K562 (cell line): ENCODE data around the gene UFC1. TPM values are rescaled to one million over a fixed set of nuclear protein-coding genes. Genes with fewer than 3 reads are reported as not detected.

Experiments
- ATAC-seq: fragments of 200-7000 bp; cut with Tn5 transposase; 3 replicates; pipeline ENCODE4 v1.9.1; 2020; ENCODE audit warnings: moderate library complexity
- BruUV-seq: library from RNA; stranded (reverse); fragments of 400-500 nt; replicated peaks from 2 replicates; lab custom pipeline; 2021; lab: Mats Ljungman, UMichigan
- CTCF ChIA-PET: fragments of 300-600 bp; formaldehyde crosslinking; extraction: SDS; loops from one replicate; lab custom pipeline; 2021; ENCODE audit warnings: low intra/inter-chr PET ratio; lab: Yijun Ruan, JAX
- POLR2A ChIA-PET: fragments of 300-600, 350-650 bp; sonication (Branson Sonifier 250); formaldehyde crosslinking; extraction: SDS; loops from one replicate; lab custom pipeline; 2021; ENCODE audit warnings: antibody characterized with exemption, inconsistent platforms; lab: Yijun Ruan, JAX
- DNase-seq, 4 experiments: peaks; one replicate each; pipeline versions ENCODE4 v3.0.0 to v3.0.0-alpha.2; 2011 to 2018; ENCODE audit warnings: low spot score in 3 of 4, mixed read lengths in 3 of 4; ENCODE audit errors: extremely low read depth in 1 of 4
- FAIRE-seq: peaks from 2 replicates; lab custom pipeline; 2011; peaks lifted over from hg19 to GRCh38; lab: Jason Lieb, UNC
- H2AFZ ChIP-seq: 2 replicates; pipeline ENCODE4 v1.6.0; 2011; ENCODE audit warnings: low read depth, low read length, control low read depth, inconsistent platforms
- H3K27ac ChIP-seq: fragments of 200-600 bp; 3 replicates; pipeline ENCODE4 v1.8.0; 2011; ENCODE audit warnings: low read depth, mild to moderate bottlenecking, control low read depth, inconsistent platforms, low read length, moderate library complexity, mixed read lengths; ENCODE audit errors: extremely low read depth
- H3K27me3 ChIP-seq, 2 experiments: fragments of 300-600 bp in 1 of 2; 2 replicates in 1 of 2; 3 replicates in 1 of 2; pipeline versions ENCODE4 v1.6.0 to v1.8.0; 2011; ENCODE audit warnings: inconsistent platforms in 2 of 2, low read length in 2 of 2, mild to moderate bottlenecking in 1 of 2, mixed read lengths in 1 of 2, moderate library complexity in 1 of 2; ENCODE audit not compliant: control insufficient read depth in 2 of 2, insufficient read depth in 2 of 2
- H3K36me3 ChIP-seq: fragments of 300-600 bp; 3 replicates; pipeline ENCODE4 v1.8.0; 2011; ENCODE audit warnings: mild to moderate bottlenecking, low read length, inconsistent platforms; ENCODE audit not compliant: control insufficient read depth, insufficient read depth
- H3K4me1 ChIP-seq, 2 experiments: fragments of 200-600 bp in 1 of 2; replicated peaks in 1 of 2; 2 replicates in 1 of 2; 3 replicates in 1 of 2; pipeline versions ENCODE4 v1.5.1 to v1.8.0; 2011; ENCODE audit warnings: inconsistent platforms in 2 of 2, low read length in 2 of 2, mild to moderate bottlenecking in 1 of 2, mixed read lengths in 1 of 2, moderate library complexity in 1 of 2; ENCODE audit not compliant: control insufficient read depth in 2 of 2, insufficient read depth in 2 of 2
- H3K4me2 ChIP-seq: 2 replicates; pipeline ENCODE4 v1.6.1; 2011; ENCODE audit warnings: low read length, control low read depth, inconsistent platforms, mixed read lengths; ENCODE audit not compliant: insufficient read depth
- H3K4me3 ChIP-seq: fragments of 200-600 bp; sonication (generic), shearing (Covaris generic); 2 replicates; pipeline ENCODE4 v1.5.1; 2016; ENCODE audit warnings: control low read depth, inconsistent platforms
- H3K79me2 ChIP-seq: fragments of 200-600 bp; 3 replicates; pipeline ENCODE4 v1.8.0; 2011; ENCODE audit warnings: low read length, inconsistent platforms; ENCODE audit not compliant: control insufficient read depth, insufficient read depth
- H3K9ac ChIP-seq, 2 experiments: 2 replicates each; pipeline versions ENCODE4 v1.6.0 to v1.6.1; 2011; ENCODE audit warnings: low read depth in 2 of 2, low read length in 2 of 2, control low read depth in 1 of 2, inconsistent platforms in 1 of 2, mild to moderate bottlenecking in 1 of 2, mixed read lengths in 1 of 2; ENCODE audit not compliant: insufficient read depth in 1 of 2
- H3K9me1 ChIP-seq: one replicate; pipeline ENCODE4 v1.6.0; 2011; ENCODE audit warnings: inconsistent platforms, mild to moderate bottlenecking, low read length, moderate library complexity; ENCODE audit not compliant: control insufficient read depth, insufficient read depth
- H3K9me3 ChIP-seq: replicated peaks from 2 replicates; pipeline ENCODE4 v1.5.1; 2011; ENCODE audit warnings: low read depth, low read length, inconsistent platforms; ENCODE audit not compliant: control insufficient read depth, insufficient read depth
- H4K20me1 ChIP-seq: replicated peaks from 2 replicates; pipeline ENCODE4 v1.6.1; 2011; ENCODE audit warnings: low read length, inconsistent platforms, mixed read lengths; ENCODE audit not compliant: control insufficient read depth, insufficient read depth
- BRD9 ChIP-seq: fragments of 450-650 bp; IDR thresholded peaks from 2 replicates; pipeline ENCODE4 v1.6.1; 2018; ENCODE audit warnings: low read depth; ENCODE audit not compliant: partially characterized antibody
- CEBPG ChIP-seq, 3 experiments: fragments of 200-800 bp in 1 of 3; sonication (Bioruptor generic) in 1 of 3; sonication (generic) in 1 of 3; formaldehyde crosslinking in 1 of 3; IDR thresholded peaks in 2 of 3; conservative IDR thresholded peaks in 1 of 3; 2 replicates each; pipeline versions ENCODE4 v1.6.1 to v1.8.0; 2016 to 2022; ENCODE audit warnings: missing compliant biosample characterization in 2 of 3, missing genetic modification characterization in 2 of 3, mild to moderate bottlenecking in 1 of 3, missing genetic modification reagents in 1 of 3
- DEAF1 ChIP-seq: fragments of 450-650 bp; formaldehyde crosslinking; IDR thresholded peaks from 2 replicates; pipeline ENCODE4 v1.4.0; 2020; ENCODE audit warnings: mild to moderate bottlenecking, moderate library complexity
- EP300 ChIP-seq: IDR thresholded peaks from 2 replicates; pipeline ENCODE4 v1.6.1; 2012; ENCODE audit warnings: low read length, improper control_type of control experiment
- GABPB1 ChIP-seq: sonication (generic); formaldehyde crosslinking; IDR thresholded peaks from 2 replicates; pipeline ENCODE4 v1.8.0; 2022; ENCODE audit warnings: mild to moderate bottlenecking, missing genetic modification reagents
- GMEB1 ChIP-seq: fragments of 250-450 bp; sonication (Bioruptor Pico); IDR thresholded peaks from 2 replicates; pipeline ENCODE4 v1.4.0; 2020; ENCODE audit warnings: mild to moderate bottlenecking
- HLTF ChIP-seq: fragments of 450-650 bp; IDR thresholded peaks from 2 replicates; pipeline ENCODE4 v1.6.1; 2016
- HMBOX1 ChIP-seq: sonication (generic); IDR thresholded peaks from 2 replicates; pipeline ENCODE4 v1.6.1; 2016
- HNRNPK ChIP-seq: fragments of 200-400 bp; formaldehyde crosslinking; IDR thresholded peaks from one replicate; pipeline ENCODE4 v1.6.1; 2018; ENCODE audit warnings: mild to moderate bottlenecking, low read depth, low read length; ENCODE audit not compliant: poor library complexity, severe bottlenecking
- LEF1 ChIP-seq: fragments of 450-650 bp; IDR thresholded peaks from 2 replicates; pipeline ENCODE4 v1.6.1; 2016; ENCODE audit warnings: mild to moderate bottlenecking
- NFRKB ChIP-seq: fragments of 450-650 bp; IDR thresholded peaks from 2 replicates; pipeline ENCODE4 v1.6.1; 2016; ENCODE audit warnings: low read depth
- RBM39 ChIP-seq: fragments of 200-400 bp; formaldehyde crosslinking; optimal IDR thresholded peaks from 2 replicates; pipeline ENCODE3; 2018; ENCODE audit warnings: low read depth, low read length
- SLC30A9 ChIP-seq: fragments of 250-450 bp; sonication (Bioruptor Pico); IDR thresholded peaks from 2 replicates; pipeline ENCODE4 v1.8.0; 2022; ENCODE audit warnings: mild to moderate bottlenecking, moderate library complexity
- THRAP3 ChIP-seq: fragments of 450-650 bp; IDR thresholded peaks from 2 replicates; pipeline ENCODE4 v1.6.1; 2016; ENCODE audit warnings: mild to moderate bottlenecking, inconsistent platforms, borderline replicate concordance
- TSC22D4 ChIP-seq: fragments of 450-650 bp; IDR thresholded peaks from 2 replicates; pipeline ENCODE4 v1.6.1; 2016; ENCODE audit warnings: missing genetic modification characterization, missing biosample characterization, control low read depth
- USF2 ChIP-seq: sonication (generic); formaldehyde crosslinking; IDR thresholded peaks from 2 replicates; pipeline ENCODE4 v1.5.0; 2020; ENCODE audit warnings: missing genetic modification reagents
- ZBTB43 ChIP-seq: sonication (generic); formaldehyde crosslinking; IDR thresholded peaks from 2 replicates; pipeline ENCODE4 v1.8.0; 2023; ENCODE audit warnings: mild to moderate bottlenecking, missing genetic modification reagents
- WGBS: fragments of 100-300 bp; shearing (Covaris generic); methylation state at CpG from one replicate; pipeline ENCODE4 v1.1.6; 2016; ENCODE audit warnings: low coverage, mixed read lengths; ENCODE audit not compliant: insufficient coverage; ENCODE audit errors: missing lambda C conversion rate; 5-methylcytosine and 5-hydroxymethylcytosine counted together
- in situ Hi-C: fragments of 300-500 bp; cut with MboI; formaldehyde crosslinking; loops from 4 replicates; pipeline ENCODE4 v1.15.0; 2018; ENCODE audit warnings: inconsistent platforms, mixed read lengths
- intact Hi-C: fragments of 100-400 bp; cut with micrococcal nuclease; formaldehyde crosslinking; loops from 2 replicates; pipeline ENCODE4 v1.14.2; 2022
- polyA plus RNA-seq, 8 experiments: library from polyadenylated mRNA; depleted of rRNA in 4 of 8; stranded (reverse) in 5 of 8; unstranded in 3 of 8; fragments of >200 nt; fragmentation: Nextera tagmentation in 2 of 8; fragmentation: Illumina TruSeq in 1 of 8; extraction: Ambion mirVana in 2 of 8; extraction: Trizol in 1 of 8; gene quantifications; 2 replicates each; pipeline versions ENCODE4 v1.2.1 to v1.2.3, GENCODE V29; 2011 to 2014; ENCODE audit warnings: inconsistent platforms in 1 of 8, missing spikeins in 1 of 8
- total RNA-seq, 7 experiments: library from RNA; depleted of rRNA in 6 of 7; stranded (reverse); fragments of >200 nt in 6 of 7; fragmentation: Illumina TruSeq in 2 of 7; extraction: Trizol in 2 of 7; gene quantifications; 2 replicates each; pipeline versions ENCODE4 v1.2.1 to v1.2.3, GENCODE V29; 2011 to 2021; ENCODE audit warnings: low replicate concordance in 1 of 7

Gene UFC1
- total and polyA plus RNA-seq, 9 of the 15 experiments (the other 6 are each of a cell fraction or from before 2014, with no cell fraction given): 92.8 to 220 (median 161) TPM

- Histone ChIP-seq H3K9ac (peak overlapping the region in 1 of 2 experiments; percentile 73; a peak in 2 of 4 replicates), H3K4me1 (peaks cover 26 to 49% of the 10 kb centered on the region in 2 experiments), H3K9me3 (no peaks in the 10 kb centered on the region), H3K79me2 (peaks cover 31% of the 10 kb centered on the region), H3K4me3 (no peak overlapping the region), H3K27ac (peak overlapping the region; percentile 37; the same call in 1 of the 3 replicates), H3K4me2 (no peak overlapping the region), H3K9me1 (no peaks in the 10 kb centered on the region), H2AFZ (no peak overlapping the region), H4K20me1 (no peaks in the 10 kb centered on the region), H3K36me3 (peaks cover 72% of the 10 kb centered on the region), H3K27me3 (no peaks in the 10 kb centered on the region)
- no TSS peak for BruUV-seq
- ATAC-seq: no peak
- no peak for TF ChIP-seq NFRKB
- no peak for TF ChIP-seq THRAP3
- TF ChIP-seq SLC30A9 (CRISPR knock-in tag): no peak
- TF ChIP-seq EP300: no peak
- no peak for TF ChIP-seq ZBTB43 (CRISPR knock-in tag)
- TF ChIP-seq BRD9: no peak
- TF ChIP-seq RBM39: no peak
- TF ChIP-seq USF2 (CRISPR knock-in tag): no peak
- TF ChIP-seq GABPB1 (CRISPR knock-in tag): no peak
- TF ChIP-seq GMEB1: no peak
- no peak for TF ChIP-seq CEBPG (CRISPR knock-in tag; IDR thresholded peaks at IDR 0.05)
- TF ChIP-seq CEBPG (tag; conservative IDR thresholded peaks at IDR 0.05 in 1 of 2, IDR thresholded peaks at IDR 0.05 in 1 of 2): no peak
- no peak for TF ChIP-seq HMBOX1
- no peak for TF ChIP-seq DEAF1 (CRISPR knock-in tag)
- TF ChIP-seq LEF1: no peak
- no peak for TF ChIP-seq HNRNPK
- no peak for TF ChIP-seq HLTF
- TF ChIP-seq TSC22D4 (tag): no peak
- in situ Hi-C loops: no loop called here
- ChIA-PET CTCF (no interaction called here), POLR2A (interaction anchor here (3.1 to 4.7 kb wide), 2 partner anchors 8 to 14 kb away, joined by 12 to 33 read pairs; partner anchors contain the start of gene B4GALT3)
- WGBS: 92% methylated on average over 9 of the region's 9 CpGs
- FAIRE-seq: no peak
- no peak for DNase-seq
- intact Hi-C loops: loop anchor here (5.0 kb wide), 1 partner anchor 37 kb away; the partner anchor contains the start of gene DEDD
These were observed 15.1 kb downstream of the UFC1 start for GRCh38 chr1:161168906-161169305.
